NCI-H345 treated with DMSO at 0.1 percent for 48 hours (cell line): ENCODE results near the gene ERG.
A peak's percentile ranks its signal among the peaks of the same experiment; 100 is the strongest.

Experiments used
- DNase-seq: peaks from one replicate; lab custom pipeline; 2025; ENCODE audit not compliant: unreplicated experiment; lab: John Stamatoyannopoulos, UW

Gene ERG

GRCh38 chr21:38498057-38498833 is at the start of gene ERG:
Gene ERG (minus strand): TSS chr21:38498477. CDS start chr21:38498380, 97 bp downstream.
- no peak for DNase-seq

GRCh38 chr21:38544661-38545060 is 46.4 kb upstream of the ERG start:
- DNase-seq: no peak

- DNase-seq: no peak
These were observed 44.0 kb upstream of the ERG start for GRCh38 chr21:38542263-38542662.

- no peak for DNase-seq
These were observed 40.1 kb upstream of the ERG start for GRCh38 chr21:38538353-38538752.

GRCh38 chr21:38534591-38534990 is 36.3 kb upstream of the ERG start:
- no peak for DNase-seq

- DNase-seq: no peak
These were observed 35.6 kb upstream of the ERG start for GRCh38 chr21:38533887-38534286.

GRCh38 chr21:38531591-38531990 is 33.3 kb upstream of the ERG start:
- no peak for DNase-seq

GRCh38 chr21:38531039-38531541 is 32.8 kb upstream of the ERG start:
- no peak for DNase-seq

- no peak for DNase-seq
These were observed 29.5 kb upstream of the ERG start for GRCh38 chr21:38527737-38528136.

GRCh38 chr21:38525454-38525853 is 27.2 kb upstream of the ERG start:
- no peak for DNase-seq

GRCh38 chr21:38524168-38525153 is 26.2 kb upstream of the ERG start:
- DNase-seq: peak; percentile 16

GRCh38 chr21:38520511-38520910 is 22.2 kb upstream of the ERG start:
- DNase-seq: no peak

GRCh38 chr21:38511662-38512243 is 13.5 kb upstream of the ERG start:
- DNase-seq: no peak

GRCh38 chr21:38511198-38511597 is 12.9 kb upstream of the ERG start:
- DNase-seq: no peak

GRCh38 chr21:38507374-38507942 is 9.2 kb upstream of the ERG start:
- no peak for DNase-seq

- no peak for DNase-seq
These were observed 8.5 kb upstream of the ERG start for GRCh38 chr21:38506661-38507281.

- peak; percentile 75 for DNase-seq
These were observed 7.6 kb upstream of the ERG start for GRCh38 chr21:38505654-38506523.

- DNase-seq: no peak
These were observed 5.8 kb upstream of the ERG start for GRCh38 chr21:38504066-38504465.

GRCh38 chr21:38503583-38503982 is 5.3 kb upstream of the ERG start:
- no peak for DNase-seq

GRCh38 chr21:38500073-38500472 is 1.8 kb upstream of the ERG start:
- DNase-seq: no peak
